ENCODE data around the gene TEX19. TPM values are rescaled to one million over a fixed set of nuclear protein-coding genes. Genes with fewer than 3 reads are reported as not detected.
"Not testable (repeated sequence)": the region's sequence is repeated elsewhere in the genome, so short reads cannot be mapped to it uniquely, and the experiment has no call there.

TEX19 gene
- total RNA-seq, 2 donors from 2014 or later = not detected

DNA sequence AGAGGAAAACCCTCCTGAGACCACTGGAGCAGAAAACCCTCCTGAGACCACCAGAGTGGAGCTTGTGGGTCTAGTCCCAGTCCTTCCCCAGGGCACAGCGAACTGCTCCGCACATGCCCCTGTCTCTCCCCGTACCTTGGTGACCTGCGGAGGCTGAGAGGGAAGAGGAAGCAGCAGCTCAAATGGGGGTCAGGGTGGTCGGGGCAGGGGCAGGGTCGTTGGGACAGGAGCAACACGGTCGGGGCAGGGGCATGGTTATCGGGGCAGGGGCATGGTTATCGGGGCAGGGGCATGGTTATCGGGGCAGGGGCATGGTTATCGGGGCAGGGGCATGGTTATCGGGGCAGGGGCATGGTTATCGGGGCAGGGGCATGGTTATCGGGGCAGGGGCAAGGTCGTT is 53.0 kb downstream of the TEX19 start:
- H3K36me3 Mint-ChIP-seq, H3K27ac Mint-ChIP-seq, ATAC-seq, H3K9me3 Mint-ChIP-seq, H3K4me3 Mint-ChIP-seq, H3K27me3 Mint-ChIP-seq: not testable (repeated sequence)
- peak; percentile 56 for DNase-seq (ENCODE audit: low spot score)
- H3K4me1 Mint-ChIP-seq (ENCODE audit: low read depth in 2 of 2) = peaks cover 12 to 22% of the 10 kb centered on the region in 2 donors

DNA sequence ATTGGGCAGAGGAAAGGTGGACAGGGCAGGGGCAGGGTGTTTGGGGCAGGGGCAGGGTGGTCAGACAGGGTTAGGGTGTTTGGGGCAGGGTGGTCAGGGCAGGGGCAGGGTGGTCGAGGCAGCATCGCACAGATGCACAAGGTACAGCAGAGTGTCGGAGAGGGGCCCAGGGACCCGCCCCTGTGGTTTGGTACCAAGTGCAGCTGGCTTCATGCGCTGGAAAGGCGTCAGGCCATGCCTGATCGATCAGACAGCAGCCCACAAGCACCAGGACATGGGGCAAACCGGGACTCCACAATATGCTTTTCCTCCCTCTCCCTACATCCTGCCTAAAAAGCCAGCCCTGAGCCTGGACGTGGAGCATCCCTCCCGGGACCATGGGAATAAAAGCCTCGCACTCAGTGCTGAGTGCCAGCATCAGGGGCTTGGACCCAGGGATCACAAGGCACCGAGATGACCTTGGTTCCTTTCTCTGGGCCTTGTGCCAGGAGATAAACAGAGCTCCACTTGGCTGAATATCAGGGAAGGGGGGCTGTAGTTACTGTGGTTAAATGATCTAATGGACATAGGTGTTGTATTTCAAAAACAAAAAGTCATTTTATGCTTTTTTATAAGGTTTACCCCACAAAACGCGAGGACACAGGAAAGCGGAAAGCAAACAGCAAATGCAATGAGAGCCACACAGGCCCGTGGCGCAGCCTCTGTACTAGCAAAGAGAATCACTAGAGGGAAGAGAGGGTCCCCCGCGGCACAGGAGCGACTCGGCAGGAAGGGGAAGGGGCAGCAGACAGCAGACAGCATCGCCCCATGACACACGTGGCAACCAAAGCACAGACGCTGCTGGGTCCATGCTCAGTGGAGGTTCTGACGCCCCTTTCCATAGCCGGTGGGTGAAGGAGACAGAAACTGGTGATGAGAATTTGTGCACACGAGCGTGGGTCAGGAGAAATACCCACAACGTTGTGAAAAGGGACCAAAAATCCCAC is 53.8 kb downstream of the TEX19 start:
- no peak for ATAC-seq
- H3K27ac Mint-ChIP-seq = no peak overlapping the region
- H3K4me1 Mint-ChIP-seq (ENCODE audit: low read depth in 2 of 2) = peaks cover 12 to 21% of the 10 kb centered on the region in 2 donors
- no peaks in the 10 kb centered on the region for H3K27me3 Mint-ChIP-seq
- H3K9me3 Mint-ChIP-seq = no peaks in the 10 kb centered on the region
- DNase-seq (ENCODE audit: low spot score) = peak; percentile 34
- no peaks in the 10 kb centered on the region for H3K36me3 Mint-ChIP-seq
- no peak overlapping the region for H3K4me3 Mint-ChIP-seq

Other genes with a start within 250 kb of the TEX19 start
- 10 to 100 TPM; 34.0 to 82.2 TPM for gene CCDC57, start 146.4 kb upstream of the TEX19 start, total RNA-seq
- gene SLC16A3, start 130.2 kb upstream of the TEX19 start, total RNA-seq = 100 to 1,000 TPM; 241 to 534 TPM
- gene CSNK1D, start 85.5 kb upstream of the TEX19 start, total RNA-seq = 100 to 1,000 TPM; 160 to 215 TPM
- 10 to 100 TPM; 61.8 to 73.6 TPM for gene CD7, start 41.6 kb upstream of the TEX19 start, total RNA-seq
- under 1 TPM in 1 of 2 donors, not detected in 1; 0.56 TPM for gene SECTM1, start 25.5 kb upstream of the TEX19 start, total RNA-seq
- not detected for gene UTS2R, start 12.5 kb downstream of the TEX19 start, total RNA-seq
- 10 to 100 TPM; 19.5 to 40.1 TPM for gene HEXD, start 59.1 kb downstream of the TEX19 start, total RNA-seq
- gene OGFOD3, start 59.3 kb downstream of the TEX19 start, total RNA-seq = 10 to 100 TPM; 29.7 to 30.1 TPM
- gene CYBC1, start 91.5 kb downstream of the TEX19 start, total RNA-seq = 100 to 1,000 TPM; 300 to 380 TPM
- 100 to 1,000 TPM; 217 to 295 TPM for gene NARF, start 99.5 kb downstream of the TEX19 start, total RNA-seq
- 100 to 1,000 TPM in 1 of 2 donors, 10 to 100 TPM in 1; 60.9 to 108 TPM for gene FOXK2, start 160.5 kb downstream of the TEX19 start, total RNA-seq

Measured in natural killer cell treated with Interleukin-12 subunit alpha and Interleukin-12 subunit beta and Interleukin-15 and Interleukin-18, amount 100 ng/mL, for 72 hours (primary cell).